HEK293 (cell line): ENCODE results near the gene COL6A5.

Experiments used
- CTCF ChIP-seq: fragments of 450-650 bp; formaldehyde crosslinking; IDR thresholded peaks from 2 replicates; pipeline ENCODE4 v1.5.1; 2016; ENCODE audit warnings: missing biosample characterization, missing genetic modification characterization
- YY1 ChIP-seq: fragments of 450-650 bp; formaldehyde crosslinking; IDR thresholded peaks from 2 replicates; pipeline ENCODE4 v1.5.1; 2018; ENCODE audit warnings: missing biosample characterization, missing genetic modification characterization
- ZBTB49 ChIP-seq: fragments of 450-650 bp; formaldehyde crosslinking; IDR thresholded peaks from 2 replicates; pipeline ENCODE4 v1.5.1; 2016; ENCODE audit warnings: missing biosample characterization, missing genetic modification characterization, low read depth
- ZSCAN16 ChIP-seq: fragments of 450-650 bp; formaldehyde crosslinking; IDR thresholded peaks from 2 replicates; pipeline ENCODE4 v1.5.1; 2016; ENCODE audit warnings: missing biosample characterization, missing genetic modification characterization

- TF ChIP-seq CTCF (tag by site-specific recombination): no peak
- no peak for TF ChIP-seq YY1 (tag by site-specific recombination)
- TF ChIP-seq ZSCAN16 (tag by site-specific recombination): no peak
- no peak for TF ChIP-seq ZBTB49 (tag by site-specific recombination)
Measured at GRCh38 chr3:130442284-130442683, 96.8 kb downstream of the COL6A5 start.
